DOHH2 (cell line): ENCODE data around the gene KIF1C.

Experiments used
- H3F3A ChIP-seq: fragments of 200-600 bp; sonication (generic), shearing (Covaris generic); 2 replicates; pipeline ENCODE4 v1.6.0; 2016; ENCODE audit warnings: antibody characterized with exemption, mild to moderate bottlenecking; ENCODE audit not compliant: control insufficient read depth, insufficient read depth
- H3K27ac ChIP-seq: fragments of 200-600 bp; sonication (generic); 2 replicates; pipeline ENCODE4 v1.5.1; 2014; ENCODE audit warnings: low read depth, mild to moderate bottlenecking, low read length, moderate library complexity
- H3K27me3 ChIP-seq: fragments of 200-600 bp; sonication (generic); 2 replicates; pipeline ENCODE4 v1.6.1; 2014; ENCODE audit warnings: mild to moderate bottlenecking, low read length, mixed read lengths; ENCODE audit not compliant: control insufficient read depth
- H3K36me3 ChIP-seq: fragments of 200-600 bp; sonication (generic); 2 replicates; pipeline ENCODE4 v1.6.1; 2014; ENCODE audit warnings: mild to moderate bottlenecking, low read length, moderate library complexity, mixed read lengths; ENCODE audit not compliant: control insufficient read depth
- H3K4me1 ChIP-seq: fragments of 200-600 bp; sonication (generic); 2 replicates; pipeline ENCODE4 v1.6.1; 2014; ENCODE audit warnings: mild to moderate bottlenecking, low read length, mixed read lengths; ENCODE audit not compliant: control insufficient read depth
- H3K4me2 ChIP-seq: fragments of 200-600 bp; sonication (generic); 2 replicates; pipeline ENCODE4 v1.6.0; 2014; ENCODE audit warnings: mild to moderate bottlenecking, low read length, moderate library complexity
- H3K4me3 ChIP-seq: fragments of 200-600 bp; sonication (generic); 2 replicates; pipeline ENCODE4 v1.5.1; 2014; ENCODE audit warnings: mild to moderate bottlenecking, low read length, mixed read lengths
- H3K79me2 ChIP-seq: fragments of 200-600 bp; sonication (generic); 2 replicates; pipeline ENCODE4 v1.6.1; 2014; ENCODE audit warnings: mild to moderate bottlenecking, low read length, mixed read lengths; ENCODE audit not compliant: control insufficient read depth
- H3K9me2 ChIP-seq: fragments of 200-600 bp; sonication (generic); replicated peaks from 2 replicates; pipeline ENCODE4 v1.6.1; 2014; ENCODE audit warnings: mild to moderate bottlenecking, low read length, mixed read lengths; ENCODE audit not compliant: control insufficient read depth
- H3K9me3 ChIP-seq: fragments of 200-600 bp; sonication (generic); 2 replicates; pipeline ENCODE4 v1.6.1; 2014; ENCODE audit warnings: antibody characterized with exemption, low read length, mixed read lengths; ENCODE audit not compliant: control insufficient read depth, insufficient read depth
- H4K20me1 ChIP-seq: fragments of 200-600 bp; sonication (generic); 2 replicates; pipeline ENCODE4 v1.6.0; 2014; ENCODE audit warnings: low read depth, mild to moderate bottlenecking, antibody characterized with exemption, low read length, moderate library complexity; ENCODE audit not compliant: control insufficient read depth, insufficient read depth
- CTCF ChIP-seq: fragments of 200-600 bp; sonication (generic); IDR thresholded peaks from one replicate; pipeline ENCODE4 v1.5.1; 2014; ENCODE audit warnings: antibody characterized with exemption, mild to moderate bottlenecking, low read depth, low read length; ENCODE audit not compliant: poor library complexity, severe bottlenecking
- EZH2phosphoT487 ChIP-seq: fragments of 200-600 bp; sonication (generic); IDR thresholded peaks from 2 replicates; pipeline ENCODE4 v1.6.1; 2017; ENCODE audit warnings: borderline replicate concordance, mild to moderate bottlenecking, antibody characterized with exemption, low read length, moderate library complexity, mixed read lengths

Gene KIF1C

GRCh38 chr17:5019475-5019956 lies 21.8 kb downstream of the KIF1C start:
- Histone ChIP-seq H3K27me3 (no peaks in the 10 kb centered on the region), H3K36me3 (peaks cover 26% of the 10 kb centered on the region), H3K9me2 (no peaks in the 10 kb centered on the region), H3K4me1 (peaks cover 17% of the 10 kb centered on the region), H3K9me3 (no peaks in the 10 kb centered on the region), H3K27ac (no peak overlapping the region), H3K4me3 (no peak overlapping the region), H3F3A (no peaks in the 10 kb centered on the region), H3K79me2 (no peaks in the 10 kb centered on the region), H4K20me1 (no peaks in the 10 kb centered on the region), H3K4me2 (no peak overlapping the region)
- TF ChIP-seq CTCF (peak; percentile 45), EZH2phosphoT487 (no peak)

GRCh38 chr17:5020502-5021023 lies 22.8 kb downstream of the KIF1C start:
- Histone ChIP-seq H3K4me1 (peaks cover 17% of the 10 kb centered on the region), H3K9me3 (no peaks in the 10 kb centered on the region), H3K36me3 (peaks cover 22% of the 10 kb centered on the region), H3K4me2 (no peak overlapping the region), H3K9me2 (no peaks in the 10 kb centered on the region), H4K20me1 (no peaks in the 10 kb centered on the region), H3K79me2 (no peaks in the 10 kb centered on the region), H3K27me3 (no peaks in the 10 kb centered on the region), H3F3A (no peaks in the 10 kb centered on the region), H3K27ac (no peak overlapping the region), H3K4me3 (no peak overlapping the region)
- TF ChIP-seq EZH2phosphoT487 (no peak), CTCF (no peak)

- no peaks in the 10 kb centered on the region for H3K27me3 ChIP-seq
- H3K9me3 ChIP-seq, result no peaks in the 10 kb centered on the region
- no peak overlapping the region for H3K4me2 ChIP-seq
- peaks cover 22% of the 10 kb centered on the region for H3K36me3 ChIP-seq
- peaks cover 6% of the 10 kb centered on the region for H3K4me1 ChIP-seq
- H4K20me1 ChIP-seq, result no peaks in the 10 kb centered on the region
- no peak overlapping the region for H3K4me3 ChIP-seq
- TF ChIP-seq CTCF, result no peak
- no peak for TF ChIP-seq EZH2phosphoT487
- peaks cover 5% of the 10 kb centered on the region; the same call in 1 of the 2 replicates for H3F3A ChIP-seq
- H3K27ac ChIP-seq, result no peak overlapping the region
- H3K79me2 ChIP-seq, result no peaks in the 10 kb centered on the region
- H3K9me2 ChIP-seq, result no peaks in the 10 kb centered on the region
Observed at GRCh38 chr17:5022171-5022711, 24.5 kb downstream of the KIF1C start.
